PC-9 (cell line): ENCODE results near the gene IQSEC1.

Experiments used
- CTCF ChIP-seq: fragments of 200-600 bp; sonication (generic); conservative IDR thresholded peaks from 2 replicates; pipeline ENCODE4 v1.6.1; 2017; ENCODE audit warnings: mixed run types, antibody characterized with exemption, mild to moderate bottlenecking, moderate library complexity
- EZH2 ChIP-seq: fragments of 200-600 bp; sonication (generic); IDR thresholded peaks from 2 replicates; pipeline ENCODE4 v1.8.0; 2017; ENCODE audit warnings: antibody characterized with exemption, low read depth

GRCh38 chr3:13116426-13116825 is 43.2 kb upstream of the IQSEC1 start:
- TF ChIP-seq CTCF: no peak
- TF ChIP-seq EZH2: no peak
